HG02840 (cell line): ENCODE measurements around the gene PCSK5.

Experiments used
- ATAC-seq: cut with Tn5 transposase; IDR thresholded peaks from one replicate; pipeline ENCODE4 v1.9.1; 2021; ENCODE audit warnings: mild to moderate bottlenecking, moderate library complexity, moderate number of reproducible peaks; ENCODE audit not compliant: unreplicated experiment, low FRiP score

The PCSK5 gene

DNA sequence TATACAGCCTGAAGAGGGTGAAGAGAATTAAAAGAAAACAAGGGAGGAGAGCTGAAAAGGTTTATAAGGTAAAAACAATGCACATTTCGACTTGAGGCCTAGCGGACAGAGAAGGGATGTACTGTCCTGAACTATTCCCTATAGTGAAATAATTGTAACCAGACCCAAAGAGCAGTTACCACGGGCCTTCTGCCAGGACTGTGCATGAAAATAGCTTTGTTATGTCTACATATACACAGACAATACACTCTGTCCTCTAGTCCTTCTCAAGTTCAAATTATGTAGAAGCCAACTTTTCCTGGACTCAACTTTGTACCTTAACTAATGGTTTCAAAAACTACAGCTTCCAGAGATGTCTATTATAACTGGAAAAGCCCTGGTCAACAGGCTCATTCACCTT lies 223.7 kb downstream of the PCSK5 start:
- ATAC-seq = no peak

DNA sequence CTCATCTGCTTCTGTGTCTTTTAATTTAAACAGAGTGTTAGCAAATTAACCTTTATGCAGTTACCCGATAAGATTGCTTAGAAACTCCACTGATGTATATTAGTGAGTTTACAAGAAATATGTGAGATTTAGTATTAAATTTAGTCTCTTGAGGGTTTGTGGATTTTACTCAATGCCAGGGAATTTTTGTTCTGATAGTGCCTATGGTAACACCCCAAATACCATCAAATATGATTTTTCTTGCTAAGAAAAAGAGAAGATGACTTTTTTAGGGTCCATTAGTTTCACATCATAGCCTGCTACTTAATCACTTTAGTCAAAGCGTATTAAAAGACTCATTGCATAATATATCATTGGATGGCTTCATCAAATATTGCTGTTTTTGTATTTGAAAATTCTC lies 224.9 kb downstream of the PCSK5 start:
- no peak for ATAC-seq

DNA sequence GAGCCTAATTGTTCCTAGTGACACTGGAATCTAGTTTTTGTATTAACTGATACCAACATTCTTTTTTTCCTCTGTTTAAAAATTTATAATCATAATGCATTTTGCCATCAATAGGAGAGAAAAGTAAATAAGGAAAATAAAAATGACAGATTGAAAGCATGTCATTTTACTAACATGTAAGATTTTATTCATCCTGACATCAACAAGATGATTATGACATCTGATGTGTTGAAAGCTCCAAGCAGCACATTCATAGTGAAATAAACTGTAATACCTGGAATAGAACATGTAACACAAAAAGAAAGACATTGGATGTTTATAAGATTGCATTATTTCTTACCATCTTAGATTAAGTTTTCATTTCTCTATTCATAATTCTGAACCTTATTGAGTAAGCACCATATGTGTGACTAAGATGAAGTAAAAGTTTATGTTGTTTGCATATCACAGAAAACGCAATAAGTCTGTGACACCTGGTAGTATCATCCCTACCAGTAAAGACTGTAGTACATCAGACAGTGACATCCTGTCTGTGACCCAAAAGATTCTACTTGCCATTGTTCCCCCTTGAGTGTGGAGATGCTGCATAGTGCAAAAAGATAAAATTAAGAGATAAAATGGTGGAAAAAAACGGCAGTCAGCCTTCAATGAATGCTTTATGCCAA lies 225.6 kb downstream of the PCSK5 start:
- no peak for ATAC-seq

DNA sequence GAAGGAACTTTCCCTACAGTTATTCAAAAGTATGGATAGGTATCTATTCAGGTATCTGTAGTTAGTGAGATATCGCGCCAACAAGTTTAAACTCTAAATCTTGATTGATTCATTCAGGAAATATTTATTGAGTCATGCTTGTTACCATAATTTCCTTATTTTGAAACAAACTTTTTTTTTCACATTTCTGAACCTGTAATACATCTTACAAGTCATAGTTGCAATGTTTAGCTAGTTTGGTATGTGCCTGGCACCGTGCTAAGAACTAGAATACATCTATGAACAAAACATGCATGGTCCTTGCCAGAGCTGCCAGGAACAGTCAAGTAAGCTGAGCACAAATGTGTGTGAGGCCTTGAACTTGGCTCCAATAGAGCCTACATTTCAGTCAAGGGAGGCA lies 226.4 kb downstream of the PCSK5 start:
- no peak for ATAC-seq

DNA sequence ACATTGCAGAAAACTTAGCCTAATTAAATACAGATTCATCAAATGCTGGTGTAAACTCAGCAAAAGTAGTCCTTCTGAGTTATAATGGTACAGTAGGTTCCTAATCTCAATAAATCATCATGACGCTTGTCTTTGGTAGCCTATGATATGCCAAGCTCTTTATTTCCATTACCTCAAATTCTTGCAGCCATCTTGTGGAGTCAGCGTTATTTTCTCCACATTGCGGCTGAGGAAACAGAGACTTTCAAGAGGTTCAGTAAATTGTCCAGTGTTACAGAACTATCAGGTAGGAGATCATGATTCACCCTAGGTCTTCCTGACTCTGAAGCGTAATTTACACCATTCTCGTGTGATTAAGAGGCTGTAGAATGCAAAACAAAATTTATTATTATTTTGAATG lies 237.2 kb downstream of the PCSK5 start:
- ATAC-seq = no peak

DNA sequence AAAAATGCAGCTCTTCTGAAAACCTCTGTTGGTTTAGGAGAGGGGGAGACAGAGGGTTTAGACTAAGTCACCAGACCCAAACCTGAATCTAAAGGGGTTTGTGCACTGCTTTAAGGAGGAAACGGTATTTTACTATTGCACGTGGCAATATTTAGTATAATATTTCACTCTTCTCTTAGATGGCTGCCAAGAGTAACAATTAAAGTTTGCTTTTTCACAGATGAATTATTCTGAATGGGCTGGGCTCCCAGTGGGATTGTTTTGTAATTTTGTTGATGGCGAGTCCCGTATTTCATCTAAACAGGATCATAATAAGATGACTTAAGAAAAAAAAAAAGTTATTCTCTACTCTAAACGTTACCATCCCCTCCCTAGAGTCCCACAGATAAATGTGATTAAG lies 245.4 kb downstream of the PCSK5 start:
- no peak for ATAC-seq

DNA sequence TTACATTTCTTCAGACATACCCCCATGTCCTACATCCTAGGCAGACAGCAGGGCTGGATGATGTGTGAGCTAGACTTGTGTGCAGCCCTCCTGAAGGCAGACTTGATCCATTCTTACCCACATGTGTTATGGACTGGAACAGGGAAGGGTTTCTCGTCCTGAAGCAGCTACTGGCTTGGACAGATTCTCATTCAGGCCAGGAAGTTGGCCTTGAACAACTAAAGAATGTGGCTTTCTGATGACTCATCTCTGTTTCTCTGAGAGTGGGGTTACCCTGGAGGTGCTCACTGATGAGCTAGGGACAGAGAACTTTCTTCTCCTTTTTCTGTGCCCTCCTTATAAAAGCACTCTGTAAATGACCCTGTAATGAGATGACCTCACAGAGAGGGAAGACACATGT lies 246.5 kb downstream of the PCSK5 start:
- no peak for ATAC-seq

DNA sequence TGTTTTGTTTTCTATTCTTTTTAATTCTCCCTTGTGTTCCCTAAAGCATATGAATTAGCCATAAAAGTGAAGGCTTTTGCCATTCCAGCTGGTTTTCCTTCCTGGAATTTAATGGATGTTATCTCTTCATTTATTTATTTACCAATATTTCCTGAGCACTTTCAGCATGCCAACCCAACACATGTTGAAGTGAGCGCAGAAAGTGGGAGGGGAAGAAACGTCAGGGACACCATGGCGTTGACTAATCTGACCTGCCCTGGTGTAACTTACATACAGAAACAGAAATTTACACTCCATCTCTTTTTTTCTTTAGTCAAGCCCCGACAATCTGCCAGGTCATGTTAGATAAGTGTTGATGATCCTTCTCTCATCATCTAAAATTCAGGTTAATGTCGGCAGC lies 247.5 kb downstream of the PCSK5 start:
- ATAC-seq = no peak

DNA sequence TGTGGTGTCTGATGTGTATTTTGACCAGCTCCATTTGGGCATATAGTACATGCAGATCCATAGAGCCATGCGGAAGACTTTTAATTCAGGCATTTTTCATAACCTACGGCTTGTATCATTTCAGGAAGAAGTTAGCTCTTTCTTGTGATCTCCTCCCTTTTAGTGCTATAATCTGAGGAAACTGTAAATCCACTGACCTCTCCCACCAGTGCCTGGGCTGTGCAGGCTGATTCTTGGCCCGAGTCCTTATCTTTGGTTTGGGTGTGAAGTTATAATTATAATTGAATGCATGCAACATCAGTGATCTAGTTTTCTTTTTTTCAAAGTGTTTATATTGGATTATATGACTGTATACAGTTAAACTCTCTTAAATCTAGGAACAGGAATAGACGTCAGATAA lies 247.9 kb downstream of the PCSK5 start:
- ATAC-seq = no peak

DNA sequence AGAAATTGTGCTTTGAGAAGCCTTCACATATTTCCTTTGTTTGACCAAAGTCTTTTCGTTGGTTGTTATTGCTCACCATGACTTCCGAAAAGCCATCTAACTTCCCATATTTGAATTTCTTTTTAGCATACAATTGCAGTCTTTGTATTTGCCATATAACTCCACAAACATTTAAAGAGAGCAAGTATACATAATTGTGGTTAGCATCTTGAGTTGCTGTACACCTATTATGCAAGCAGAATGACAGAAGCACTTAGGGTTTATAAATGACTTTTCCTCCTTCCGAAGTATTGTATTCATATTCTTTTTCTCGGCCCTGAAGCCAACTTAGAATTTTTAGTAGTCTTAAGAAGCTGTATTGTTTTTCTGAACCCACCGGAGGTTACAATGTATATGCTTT lies 253.4 kb downstream of the PCSK5 start:
- ATAC-seq = no peak

DNA sequence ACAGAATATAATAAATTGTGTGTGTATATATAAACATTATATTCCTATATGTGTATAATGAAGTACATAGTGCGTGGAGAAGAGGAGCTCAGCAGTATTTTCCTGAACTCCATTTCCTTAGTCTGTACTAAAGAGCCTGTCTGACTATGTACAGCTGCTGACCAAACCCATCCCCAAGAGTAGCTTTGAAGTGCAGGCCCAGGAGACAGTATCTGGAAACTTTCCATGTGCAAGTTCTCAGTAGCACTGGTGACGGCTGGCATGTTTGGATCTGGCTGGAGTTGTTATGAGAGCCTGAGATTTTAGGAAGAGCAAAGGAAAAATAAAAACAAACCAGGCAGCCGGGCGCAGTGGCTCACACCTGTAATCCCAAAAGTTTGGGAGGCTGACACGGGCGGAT lies 259.5 kb downstream of the PCSK5 start:
- ATAC-seq = no peak

DNA sequence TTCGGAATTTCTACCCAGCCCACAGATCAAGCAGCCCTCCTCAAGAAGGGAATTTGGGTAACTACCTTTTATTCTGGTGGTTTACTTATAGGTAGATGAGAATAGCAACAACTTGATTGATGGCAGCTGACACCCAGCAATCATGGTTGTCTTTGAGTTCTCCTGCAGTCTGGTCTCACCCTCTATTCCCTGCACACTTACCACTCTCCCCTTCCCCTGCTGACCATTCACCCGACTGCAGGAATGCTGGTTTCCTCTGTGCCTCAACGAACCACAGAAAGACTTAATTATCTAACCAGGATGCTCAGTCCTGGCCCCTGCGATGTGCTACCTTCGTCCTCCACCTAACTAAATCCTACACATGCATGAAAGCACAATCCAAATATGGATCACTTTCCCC lies 260.8 kb downstream of the PCSK5 start:
- ATAC-seq = no peak

DNA sequence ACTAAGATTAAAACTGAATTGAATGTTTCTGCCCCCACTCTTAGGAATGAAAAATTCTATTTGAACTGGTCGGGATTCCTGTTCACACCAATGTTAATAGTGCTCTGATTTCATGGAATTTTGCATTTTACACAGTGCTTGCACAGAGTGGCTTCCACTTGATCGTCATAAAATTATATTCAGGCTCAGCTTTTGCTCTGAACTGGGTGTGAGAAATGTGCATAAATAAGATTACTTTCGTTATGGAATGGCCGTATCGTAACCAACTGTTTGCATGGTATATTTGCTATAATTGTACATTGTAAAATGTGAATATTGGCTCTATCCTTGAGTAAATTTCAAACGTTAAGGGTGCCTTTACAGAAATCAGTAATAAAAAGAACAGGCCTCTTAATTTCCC lies 262.9 kb downstream of the PCSK5 start:
- no peak for ATAC-seq

DNA sequence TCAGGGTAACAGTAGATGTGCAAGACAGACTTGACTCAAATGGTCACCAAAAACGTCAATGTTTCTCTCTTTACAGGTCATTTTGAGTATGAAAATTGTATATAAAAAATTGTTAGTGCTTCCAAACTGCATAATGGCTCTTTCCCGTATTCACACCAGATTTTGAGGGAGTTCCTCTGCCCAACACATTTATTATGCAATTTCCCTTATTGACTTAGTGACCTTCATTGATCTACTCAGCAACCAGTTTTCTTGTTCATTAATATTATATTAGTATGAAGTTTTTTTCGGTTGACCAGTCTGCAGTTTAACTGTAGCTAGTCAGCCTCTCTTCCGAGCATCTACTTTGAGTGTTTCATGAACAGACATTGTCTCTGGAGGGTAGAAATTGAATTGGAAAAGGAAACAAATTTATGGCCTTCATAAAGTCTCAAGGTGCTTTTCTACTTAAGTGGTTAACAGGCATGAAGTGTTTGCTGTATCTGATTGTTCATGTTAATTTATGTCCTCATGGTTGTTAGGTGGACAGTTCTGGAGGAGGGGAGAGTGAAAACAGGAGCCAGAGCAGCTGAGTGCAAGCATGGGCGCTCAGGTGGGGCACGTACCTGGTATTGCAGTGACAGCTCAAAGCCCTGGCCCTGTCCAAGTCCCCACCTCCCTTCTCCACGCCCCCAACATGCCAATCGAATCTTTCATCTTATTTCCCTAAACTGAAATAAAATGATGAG lies 263.6 kb downstream of the PCSK5 start:
- ATAC-seq = no peak

DNA sequence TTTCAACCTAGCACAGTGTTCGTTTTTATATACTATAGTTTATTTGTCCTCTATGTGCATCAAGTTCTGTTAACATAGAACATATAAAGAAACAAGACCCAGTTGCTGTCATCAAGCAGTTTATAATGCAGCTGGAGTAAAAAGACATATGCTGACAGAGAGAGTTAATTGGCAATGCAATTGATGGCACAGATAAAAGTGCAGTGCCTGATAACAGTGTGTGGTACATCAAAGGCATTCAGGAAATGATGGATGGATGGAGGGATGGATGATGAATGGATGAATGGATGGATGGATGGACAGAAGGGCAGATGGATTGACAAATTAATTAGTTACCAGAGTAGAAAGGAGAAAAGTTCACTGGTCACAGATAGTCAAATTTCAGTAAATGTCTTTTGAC lies 264.9 kb downstream of the PCSK5 start:
- no peak for ATAC-seq

DNA sequence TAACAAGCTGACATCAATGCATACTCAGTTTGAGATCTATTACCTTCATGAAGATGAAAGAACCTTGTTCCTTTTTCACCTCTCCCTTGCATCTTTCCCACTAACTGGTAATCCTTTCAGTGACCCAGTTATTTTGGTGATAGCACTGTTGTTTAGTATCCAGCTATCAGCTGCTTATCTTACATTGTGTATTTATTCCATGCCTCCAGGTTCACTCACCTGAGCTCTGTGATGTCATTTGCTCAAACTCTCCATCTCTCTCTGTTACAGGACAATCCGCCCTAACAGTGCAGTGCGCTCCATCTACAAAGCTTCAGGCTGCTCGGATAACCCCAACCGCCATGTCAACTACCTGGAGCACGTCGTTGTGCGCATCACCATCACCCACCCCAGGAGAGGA lies 268.2 kb downstream of the PCSK5 start:
- ATAC-seq = no peak

DNA sequence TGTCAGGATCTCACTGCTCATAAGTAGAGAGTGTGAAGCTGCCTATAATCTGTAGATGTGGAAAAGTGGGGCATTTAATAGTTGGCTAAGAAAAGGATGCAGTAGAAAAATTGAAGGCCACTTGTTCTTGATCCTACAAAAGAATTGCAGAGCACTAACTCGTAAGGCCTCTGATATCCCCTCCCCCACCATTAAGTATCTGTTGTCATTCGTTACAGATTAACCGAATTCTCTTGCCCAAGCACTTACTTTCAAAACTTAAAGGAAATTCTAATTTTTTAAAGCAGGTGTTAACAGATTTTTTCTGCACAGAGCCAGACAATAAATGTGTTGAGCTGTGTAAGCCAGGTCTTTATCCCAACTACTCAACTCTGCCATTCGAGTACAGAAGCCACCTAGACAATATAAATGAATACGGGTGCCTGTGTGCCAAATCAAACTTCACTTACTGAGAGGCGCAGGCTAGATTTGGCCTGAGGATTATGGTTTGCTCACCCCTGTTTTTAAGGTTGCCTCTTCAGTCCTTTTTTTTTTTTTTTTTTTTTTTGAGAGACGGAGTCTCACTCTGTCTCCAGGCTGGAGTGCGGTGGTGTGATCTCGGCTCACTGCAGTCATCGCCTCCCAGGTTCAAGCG lies 268.9 kb downstream of the PCSK5 start:
- no peak for ATAC-seq

DNA sequence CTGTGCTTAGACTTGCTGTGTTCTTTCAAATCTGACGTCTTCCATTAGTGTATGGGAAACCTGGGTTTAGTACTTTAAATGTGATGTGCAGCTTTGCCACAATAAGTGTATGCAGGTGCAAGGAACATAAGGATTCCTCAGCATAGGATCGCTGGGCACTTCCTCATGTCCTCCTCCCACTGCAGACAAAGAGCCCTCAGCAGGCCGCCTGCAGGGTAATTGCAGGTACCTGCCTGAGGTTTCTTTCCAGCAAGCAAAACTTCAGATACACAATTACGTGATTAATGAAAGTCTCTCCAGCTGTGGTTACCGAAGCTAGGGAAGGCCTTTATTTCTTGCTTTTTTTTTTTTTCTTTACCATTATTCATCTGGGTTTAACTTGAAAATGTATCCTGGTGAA lies 270.6 kb downstream of the PCSK5 start:
- no peak for ATAC-seq

DNA sequence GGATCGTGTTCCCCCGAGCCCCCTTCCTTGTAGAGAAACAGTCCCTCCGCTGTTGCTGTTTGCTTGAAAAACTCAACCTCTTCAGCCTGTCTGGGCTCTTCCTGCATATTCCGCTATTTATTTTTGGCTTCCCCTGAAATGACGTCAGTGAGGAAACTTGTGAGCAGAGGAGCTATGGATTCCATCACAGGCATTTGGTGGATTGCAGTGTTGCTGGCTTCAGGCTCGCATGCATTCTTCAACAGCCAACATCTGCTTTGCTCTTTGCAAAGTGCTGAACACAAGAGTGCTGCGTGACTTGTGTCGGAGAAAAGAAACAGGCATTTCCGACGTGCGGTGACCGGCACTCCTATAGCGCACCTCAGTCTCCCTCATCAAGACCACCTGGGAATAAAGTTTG lies 271.1 kb downstream of the PCSK5 start:
- ATAC-seq = no peak

DNA sequence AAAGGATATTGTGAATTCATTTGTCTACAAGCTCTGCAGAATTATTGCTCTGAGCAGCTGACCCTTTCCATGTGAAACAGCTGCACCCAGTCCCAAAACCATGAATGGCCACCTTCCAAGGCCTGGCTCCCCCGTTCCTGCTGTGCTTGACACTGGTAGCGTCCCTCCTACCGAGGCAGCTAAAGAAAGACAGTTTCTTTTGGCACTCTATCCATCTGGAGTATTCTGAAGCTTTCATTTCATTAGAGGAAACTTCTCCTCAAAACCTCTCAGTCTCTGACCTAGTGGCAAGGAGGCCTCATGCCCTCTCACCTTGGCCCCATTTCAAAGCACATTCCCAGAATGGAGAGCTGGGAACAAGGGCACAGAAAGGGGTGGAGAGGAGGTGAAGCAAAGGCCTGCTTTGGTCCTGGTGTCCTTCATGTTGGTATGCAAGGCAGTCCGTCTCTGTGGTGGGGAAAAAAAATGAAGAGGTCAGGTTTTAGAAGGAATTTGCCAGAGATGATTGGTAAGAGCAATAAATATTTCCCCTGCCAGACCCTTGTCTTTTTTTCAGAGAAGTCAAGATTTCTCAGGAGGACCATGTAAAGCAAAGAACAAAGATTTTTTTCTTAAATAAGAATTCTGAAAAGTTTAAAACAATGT lies 271.7 kb downstream of the PCSK5 start:
- no peak for ATAC-seq

DNA sequence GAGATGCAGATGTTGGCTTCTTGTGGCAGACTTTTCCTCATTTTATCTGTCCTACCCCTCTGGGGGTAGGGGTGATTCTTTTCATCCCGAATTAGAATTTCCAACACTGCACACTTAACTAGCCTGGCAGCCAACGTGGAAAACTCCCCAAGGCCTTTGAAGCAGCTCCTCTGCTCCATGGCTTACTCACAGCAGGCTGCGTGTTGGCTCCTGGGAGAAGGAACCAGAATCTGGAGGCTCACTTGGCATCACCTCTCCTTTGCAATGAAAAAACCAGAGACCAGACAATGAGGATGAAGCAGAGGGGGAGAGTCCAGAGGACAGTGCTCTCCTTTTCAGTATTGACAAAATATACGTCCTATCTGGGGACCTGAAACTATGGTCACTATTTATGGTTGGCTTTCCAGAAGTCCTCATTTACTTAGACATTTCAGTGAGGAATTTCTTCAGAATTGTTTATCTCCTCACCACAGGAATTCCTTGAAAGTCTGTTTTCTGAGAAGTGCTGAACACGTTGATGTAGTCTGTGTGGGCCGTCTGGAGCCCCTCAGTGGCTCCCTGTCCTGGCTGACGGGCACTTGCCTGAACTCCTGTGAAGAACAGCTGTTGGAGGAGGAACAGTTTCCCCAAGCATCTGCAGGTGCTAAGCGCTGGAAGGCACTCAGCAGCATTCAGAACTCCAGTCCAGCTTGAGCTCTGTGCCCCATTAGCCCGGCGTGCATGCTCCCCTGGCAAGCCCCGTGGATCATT lies 272.5 kb downstream of the PCSK5 start:
- ATAC-seq = no peak
